Ishikawa (cell line): Measurements from ENCODE around the gene FHL5.

Experiments
- EP300 ChIP-seq: IDR thresholded peaks from 2 replicates; pipeline ENCODE4 v1.6.1; 2012; ENCODE audit warnings: borderline replicate concordance
- FOXM1 ChIP-seq: IDR thresholded peaks from 2 replicates; pipeline ENCODE4 v1.6.1; 2012; ENCODE audit warnings: low read depth, borderline replicate concordance
- TF ChIP-seq, protein P1 (sequence below): IDR thresholded peaks from 2 replicates; pipeline ENCODE4 v1.6.1; 2012

DNA sequence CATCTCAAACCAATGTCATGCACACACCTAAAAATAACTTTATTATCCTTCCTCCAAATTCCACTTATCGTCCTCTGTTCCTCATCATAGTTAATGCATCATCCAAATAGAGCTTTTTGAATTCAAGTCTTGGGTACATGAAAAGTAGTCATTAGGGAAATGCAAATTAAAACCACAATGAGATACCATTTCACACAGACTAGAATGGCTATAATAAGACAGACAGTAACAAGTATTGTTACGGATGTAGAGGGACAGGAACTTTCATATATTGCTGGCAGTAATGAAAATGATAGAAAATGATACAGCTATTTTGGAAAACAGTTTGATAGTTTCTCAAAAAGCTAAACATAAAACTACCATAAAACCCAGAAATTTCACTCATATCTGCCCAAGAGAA lies 59.1 kb downstream of the FHL5 start:
- no peak for TF ChIP-seq EP300
- TF ChIP-seq, protein P1, sequence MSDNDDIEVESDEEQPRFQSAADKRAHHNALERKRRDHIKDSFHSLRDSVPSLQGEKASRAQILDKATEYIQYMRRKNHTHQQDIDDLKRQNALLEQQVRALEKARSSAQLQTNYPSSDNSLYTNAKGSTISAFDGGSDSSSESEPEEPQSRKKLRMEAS, result no peak
- TF ChIP-seq FOXM1, result no peak
